ENCODE results near the gene TNFSF10. TPM values are rescaled to one million over a fixed set of nuclear protein-coding genes. Genes with fewer than 3 reads are reported as not detected.

The TNFSF10 gene
- total and polyA plus RNA-seq, 2 of the 4 experiments (the other 2 are of a cell fraction) = 0.63 to 1.3 TPM

DNA sequence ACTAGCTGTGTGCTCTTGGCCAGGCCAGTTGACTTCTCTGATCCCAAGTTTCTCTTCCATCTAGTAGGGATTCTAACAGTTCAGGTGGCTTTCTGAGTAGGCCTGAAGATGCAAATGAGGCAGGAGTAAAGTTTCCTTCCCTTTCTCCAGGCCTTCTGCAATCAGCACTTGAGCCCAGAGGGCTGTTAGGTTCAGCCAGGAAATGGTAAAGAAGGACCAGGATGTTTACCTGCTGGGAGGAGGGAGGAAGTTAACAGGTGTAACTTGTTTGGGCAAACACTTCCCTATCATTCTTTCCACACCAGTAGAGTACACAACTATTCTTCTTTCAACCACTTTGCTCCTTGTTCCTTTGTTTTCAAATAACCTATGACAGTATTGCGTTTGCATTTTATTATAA lies 13.3 kb upstream of the TNFSF10 start:
- no peak overlapping the region for H4K91ac ChIP-seq (ENCODE audit: insufficient read depth, low read depth, low read length)
- H3K27ac ChIP-seq (ENCODE audit: insufficient read depth, low read length) = no peak overlapping the region
- H3K36me3 ChIP-seq (ENCODE audit: control insufficient read depth, insufficient read depth, low read length) = no peaks in the 10 kb centered on the region
- no peak overlapping the region for H4K5ac ChIP-seq (ENCODE audit: low read depth, low read length)
- H2AK5ac ChIP-seq (ENCODE audit: low read depth, low read length) = no peak overlapping the region
- H2AK9ac ChIP-seq (replicated peaks; ENCODE audit: low read depth, low read length, poor library complexity) = no peak overlapping the region
- H3K4me3 ChIP-seq (ENCODE audit: insufficient read depth, low read depth, low read length) = no peak overlapping the region
- H3K4me1 ChIP-seq (ENCODE audit: control insufficient read depth, insufficient read depth, low read length) = peaks cover 5% of the 10 kb centered on the region
- no peak overlapping the region for H3K18ac ChIP-seq (ENCODE audit: low read depth, low read length)
- H3K4ac ChIP-seq (ENCODE audit: low read depth, low read length) = no peak overlapping the region
- H4K8ac ChIP-seq (ENCODE audit: low read depth in 2 of 2, low read length in 2 of 2) = no peak overlapping the region
- ChIA-PET POLR2A (ENCODE audit: unreplicated experiment) (no interaction called here), CTCF (no interaction called here)
- no peak overlapping the region for H2BK15ac ChIP-seq (ENCODE audit: low read depth, low read length)
- ATAC-seq (ENCODE audit: low read depth) = no peak
- dilution Hi-C loops (cut with HindIII; ENCODE audit: low sequenced_read_pairs, unreplicated experiment) = no loop called here
- no peak for DNase-seq
- no peaks in the 10 kb centered on the region for H4K20me1 ChIP-seq (ENCODE audit: insufficient read depth, low read length)
- no peak overlapping the region for H2BK120ac ChIP-seq (ENCODE audit: low read depth, low read length)
- no peaks in the 10 kb centered on the region for H3K79me1 ChIP-seq (ENCODE audit: low read depth in 1 of 2, low read length in 2 of 2)
- no CpG with 5 or more reads among the region's 1 CpG for WGBS, 2 experiments (ENCODE audit: extremely low coverage in 2 of 2, insufficient read length in 1 of 2)
- H3K9me1 ChIP-seq (ENCODE audit: insufficient read depth, low read length) = no peaks in the 10 kb centered on the region
- intact Hi-C loops (cut with micrococcal nuclease) = no loop called here
- no peak overlapping the region for H3K56ac ChIP-seq (ENCODE audit: extremely low read depth, insufficient read depth, low read length)
- no peak overlapping the region for H3K4me2 ChIP-seq (ENCODE audit: low read depth, low read length)
- no peak overlapping the region for H3K23ac ChIP-seq (ENCODE audit: low read depth, low read length)
- no peak for TF ChIP-seq CHD1 (IDR thresholded peaks at IDR 0.05; ENCODE audit: low read depth, low read length)
- TF ChIP-seq RCOR1 (IDR thresholded peaks at IDR 0.05; ENCODE audit: insufficient replicate concordance, low read length) = no peak
- TF ChIP-seq SMC3 (IDR thresholded peaks at IDR 0.05; ENCODE audit: low read depth, low read length) = no peak
- TF ChIP-seq MAZ (IDR thresholded peaks at IDR 0.05; ENCODE audit: borderline replicate concordance, low read depth, low read length) = no peak
- in situ Hi-C loops (cut with MboI; ENCODE audit: low sequenced_read_pairs) = no loop called here
- H2AFZ ChIP-seq (replicated peaks; ENCODE audit: low read length, poor library complexity) = no peak overlapping the region
- BruUV-seq (replicated peaks) = no TSS peak
- no peak overlapping the region for H3K9ac ChIP-seq (ENCODE audit: low read depth, low read length)
- H2BK5ac ChIP-seq (ENCODE audit: low read depth, low read length, poor library complexity, severe bottlenecking) = no peak overlapping the region
- no peaks in the 10 kb centered on the region for H3K27me3 ChIP-seq (ENCODE audit: control insufficient read depth, insufficient read depth, low read length)
- no peak overlapping the region for H2BK20ac ChIP-seq (ENCODE audit: low read depth, low read length)
- H3K9me3 ChIP-seq (ENCODE audit: control insufficient read depth, insufficient read depth, low read length) = no peaks in the 10 kb centered on the region
- H3K14ac ChIP-seq (replicated peaks; ENCODE audit: low read depth, low read length) = no peak overlapping the region
